CD4-positive, alpha-beta T cell treated with Interleukin-12 subunit alpha and Interleukin-12 subunit beta, for 1 hour (primary cell): ENCODE results near the gene CELF4.

Experiments
- DNase-seq: peaks from one replicate; pipeline ENCODE4 v3.0.0-alpha.2; 2020

CELF4 gene

GRCh38 chr18:37571266-37571665, 5.7 kb upstream of the CELF4 start:
- no peak for DNase-seq

GRCh38 chr18:37570336-37570930, 4.8 kb upstream of the CELF4 start:
- no peak for DNase-seq

GRCh38 chr18:37568671-37569070, 3.1 kb upstream of the CELF4 start:
- no peak for DNase-seq

GRCh38 chr18:37567994-37568359, 2.4 kb upstream of the CELF4 start:
- no peak for DNase-seq

- no peak for DNase-seq
These were observed 1.7 kb upstream of the CELF4 start for GRCh38 chr18:37567061-37567993.

GRCh38 chr18:37566479-37567060, 972 bp upstream of the CELF4 start:
- DNase-seq, result no peak

- no peak for DNase-seq
These were observed 430 bp upstream of the CELF4 start for GRCh38 chr18:37565977-37566478.

GRCh38 chr18:37564711-37565100, 892 bp downstream of the CELF4 start:
- DNase-seq, result no peak

- DNase-seq, result no peak
These were observed 1.6 kb downstream of the CELF4 start for GRCh38 chr18:37563931-37564392.

GRCh38 chr18:37561986-37562385, 3.6 kb downstream of the CELF4 start:
- DNase-seq, result no peak

GRCh38 chr18:37560003-37560402, 5.6 kb downstream of the CELF4 start:
- no peak for DNase-seq

GRCh38 chr18:37559194-37559593, 6.4 kb downstream of the CELF4 start:
- DNase-seq, result no peak

- no peak for DNase-seq
These were observed 11.2 kb downstream of the CELF4 start for GRCh38 chr18:37554399-37554787.

GRCh38 chr18:37553633-37554398, 11.8 kb downstream of the CELF4 start:
- DNase-seq, result no peak

- no peak for DNase-seq
These were observed 13.3 kb downstream of the CELF4 start for GRCh38 chr18:37552286-37552685.

- no peak for DNase-seq
These were observed 13.8 kb downstream of the CELF4 start for GRCh38 chr18:37551846-37552245.

- DNase-seq, result no peak
These were observed 14.3 kb downstream of the CELF4 start for GRCh38 chr18:37551249-37551648.

- DNase-seq, result no peak
These were observed 15.3 kb downstream of the CELF4 start for GRCh38 chr18:37550118-37550875.

- DNase-seq, result no peak
These were observed 16.8 kb downstream of the CELF4 start for GRCh38 chr18:37548679-37549289.

- no peak for DNase-seq
These were observed 18.3 kb downstream of the CELF4 start for GRCh38 chr18:37547196-37547827.

- DNase-seq, result no peak
These were observed 18.9 kb downstream of the CELF4 start for GRCh38 chr18:37546651-37547050.

GRCh38 chr18:37546272-37546537, 19.4 kb downstream of the CELF4 start:
- DNase-seq, result no peak
